PC-9 (cell line): ENCODE measurements around the gene MROH9. TPM values are rescaled to one million over a fixed set of nuclear protein-coding genes. Genes with fewer than 3 reads are reported as not detected.

ENCODE experiments used
- BruUV-seq: library from RNA; stranded (reverse); fragments of 400-500 nt; replicated peaks from 2 replicates; lab custom pipeline; 2021; lab: Mats Ljungman, UMichigan
- CTCF ChIA-PET: fragments of 300-600 bp; sonication (Branson Sonifier 250); formaldehyde crosslinking; loops from one replicate; lab custom pipeline; 2022; ENCODE audit warnings: antibody characterized with exemption; lab: Charles Lee
- POLR2A ChIA-PET: fragments of 300-600 bp; sonication (Branson Sonifier 250); formaldehyde crosslinking; loops from one replicate; lab custom pipeline; 2022; ENCODE audit warnings: antibody characterized with exemption; ENCODE audit not compliant: unreplicated experiment; lab: Charles Lee
- DNase-seq, 2 experiments: peaks; one replicate each; pipeline versions ENCODE4 v3.0.0 to v3.0.0-alpha.2; 2015 to 2022; ENCODE audit warnings: mixed read lengths in 1 of 2
- H2AFZ ChIP-seq: fragments of 200-600 bp; sonication (generic); 2 replicates; pipeline ENCODE4 v1.8.1; 2017; ENCODE audit warnings: antibody characterized with exemption
- H3F3A ChIP-seq: fragments of 200-600 bp; sonication (generic); 2 replicates; pipeline ENCODE4 v1.8.1; 2017; ENCODE audit warnings: antibody characterized with exemption, mild to moderate bottlenecking, low read depth; ENCODE audit not compliant: insufficient read depth
- H3K27ac ChIP-seq: fragments of 200-600 bp; sonication (generic); 2 replicates; pipeline ENCODE4 v1.6.1; 2016; ENCODE audit warnings: mixed run types
- H3K27me3 ChIP-seq: fragments of 200-600 bp; sonication (generic); 2 replicates; pipeline ENCODE4 v1.6.1; 2016; ENCODE audit warnings: low read depth, mixed run types; ENCODE audit not compliant: insufficient read depth
- H3K36me3 ChIP-seq: fragments of 200-600 bp; sonication (generic); 2 replicates; pipeline ENCODE4 v1.6.1; 2016; ENCODE audit warnings: low read depth, mixed run types
- H3K4me1 ChIP-seq: fragments of 200-600 bp; sonication (generic); replicated peaks from 2 replicates; pipeline ENCODE4 v1.6.1; 2016; ENCODE audit warnings: mixed run types; ENCODE audit not compliant: insufficient read depth
- H3K4me2 ChIP-seq: fragments of 200-600 bp; sonication (generic); 2 replicates; pipeline ENCODE4 v1.6.1; 2017; ENCODE audit warnings: mixed run types
- H3K4me3 ChIP-seq: fragments of 200-600 bp; sonication (generic); 2 replicates; pipeline ENCODE4 v1.6.1; 2016; ENCODE audit warnings: mixed run types
- H3K79me2 ChIP-seq: fragments of 200-600 bp; sonication (generic); 2 replicates; pipeline ENCODE4 v1.6.1; 2017; ENCODE audit warnings: low read depth, mixed run types
- H3K9me2 ChIP-seq: fragments of 200-600 bp; sonication (generic); 2 replicates; pipeline ENCODE4 v1.8.1; 2017; ENCODE audit warnings: mild to moderate bottlenecking; ENCODE audit not compliant: insufficient read depth
- H3K9me3 ChIP-seq: fragments of 200-600 bp; sonication (generic); 2 replicates; pipeline ENCODE4 v1.8.1; 2016; ENCODE audit warnings: low read depth; ENCODE audit not compliant: insufficient read depth
- H4K20me1 ChIP-seq: fragments of 200-600 bp; sonication (generic); 2 replicates; pipeline ENCODE4 v1.8.1; 2017; ENCODE audit not compliant: insufficient read depth
- EZH2 ChIP-seq: fragments of 200-600 bp; sonication (generic); IDR thresholded peaks from 2 replicates; pipeline ENCODE4 v1.8.0; 2017; ENCODE audit warnings: antibody characterized with exemption, low read depth
- intact Hi-C: fragments of 100-400 bp; cut with micrococcal nuclease; formaldehyde crosslinking; loops from one replicate; pipeline ENCODE4 v1.10.0; 2022; ENCODE audit not compliant: unreplicated experiment
- total RNA-seq: library from RNA; stranded (reverse); gene quantifications from 2 replicates; pipeline ENCODE4 v1.2.3, GENCODE V29; 2021
- TF ChIP-seq, protein P1 (sequence below): fragments of 200-600 bp; sonication (generic); conservative IDR thresholded peaks from 2 replicates; pipeline ENCODE4 v1.6.1; 2017; ENCODE audit warnings: mixed run types, antibody characterized with exemption, mild to moderate bottlenecking, moderate library complexity

The MROH9 gene
- total RNA-seq, 1 experiment from 2014 or later, result not detected

DNA sequence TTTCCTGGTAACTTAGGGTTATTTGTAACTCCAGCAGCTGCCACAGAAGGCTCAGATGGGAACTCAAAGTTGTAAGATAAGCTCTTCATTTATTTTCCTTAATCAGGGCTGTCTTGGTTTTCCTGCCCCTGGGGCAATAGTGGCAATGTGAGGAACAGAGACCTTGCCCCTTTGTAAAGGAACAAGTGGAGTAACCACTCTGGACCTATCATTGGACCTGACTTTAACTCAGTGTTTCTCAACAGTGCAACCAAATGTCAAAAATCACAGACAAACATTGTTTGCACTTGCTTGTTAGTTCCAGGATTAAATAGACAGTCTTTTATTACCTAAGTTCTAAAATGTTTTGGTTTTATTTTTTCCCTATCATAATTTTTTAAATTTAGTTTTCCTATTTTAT is 152.6 kb downstream of the MROH9 start:
- no peaks in the 10 kb centered on the region for H3K9me3 ChIP-seq
- H3F3A ChIP-seq, result no peaks in the 10 kb centered on the region
- CTCF ChIA-PET, result no interaction called here
- no peaks in the 10 kb centered on the region for H4K20me1 ChIP-seq
- no peaks in the 10 kb centered on the region for H3K4me1 ChIP-seq
- no peak for TF ChIP-seq EZH2
- TF ChIP-seq, protein P1, sequence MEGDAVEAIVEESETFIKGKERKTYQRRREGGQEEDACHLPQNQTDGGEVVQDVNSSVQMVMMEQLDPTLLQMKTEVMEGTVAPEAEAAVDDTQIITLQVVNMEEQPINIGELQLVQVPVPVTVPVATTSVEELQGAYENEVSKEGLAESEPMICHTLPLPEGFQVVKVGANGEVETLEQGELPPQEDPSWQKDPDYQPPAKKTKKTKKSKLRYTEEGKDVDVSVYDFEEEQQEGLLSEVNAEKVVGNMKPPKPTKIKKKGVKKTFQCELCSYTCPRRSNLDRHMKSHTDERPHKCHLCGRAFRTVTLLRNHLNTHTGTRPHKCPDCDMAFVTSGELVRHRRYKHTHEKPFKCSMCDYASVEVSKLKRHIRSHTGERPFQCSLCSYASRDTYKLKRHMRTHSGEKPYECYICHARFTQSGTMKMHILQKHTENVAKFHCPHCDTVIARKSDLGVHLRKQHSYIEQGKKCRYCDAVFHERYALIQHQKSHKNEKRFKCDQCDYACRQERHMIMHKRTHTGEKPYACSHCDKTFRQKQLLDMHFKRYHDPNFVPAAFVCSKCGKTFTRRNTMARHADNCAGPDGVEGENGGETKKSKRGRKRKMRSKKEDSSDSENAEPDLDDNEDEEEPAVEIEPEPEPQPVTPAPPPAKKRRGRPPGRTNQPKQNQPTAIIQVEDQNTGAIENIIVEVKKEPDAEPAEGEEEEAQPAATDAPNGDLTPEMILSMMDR, result no peak
- H3K27ac ChIP-seq, result no peak overlapping the region
- DNase-seq, result no peak
- POLR2A ChIA-PET, result no interaction called here
- H3K27me3 ChIP-seq, result no peaks in the 10 kb centered on the region
- H2AFZ ChIP-seq, result no peak overlapping the region
- H3K4me3 ChIP-seq, result no peak overlapping the region
- H3K36me3 ChIP-seq, result no peaks in the 10 kb centered on the region
- intact Hi-C loops, result no loop called here
- no peaks in the 10 kb centered on the region for H3K79me2 ChIP-seq
- peaks cover 2% of the 10 kb centered on the region; the same call in 1 of the 2 replicates for H3K9me2 ChIP-seq
- no peak overlapping the region for H3K4me2 ChIP-seq
- no TSS peak for BruUV-seq

DNA sequence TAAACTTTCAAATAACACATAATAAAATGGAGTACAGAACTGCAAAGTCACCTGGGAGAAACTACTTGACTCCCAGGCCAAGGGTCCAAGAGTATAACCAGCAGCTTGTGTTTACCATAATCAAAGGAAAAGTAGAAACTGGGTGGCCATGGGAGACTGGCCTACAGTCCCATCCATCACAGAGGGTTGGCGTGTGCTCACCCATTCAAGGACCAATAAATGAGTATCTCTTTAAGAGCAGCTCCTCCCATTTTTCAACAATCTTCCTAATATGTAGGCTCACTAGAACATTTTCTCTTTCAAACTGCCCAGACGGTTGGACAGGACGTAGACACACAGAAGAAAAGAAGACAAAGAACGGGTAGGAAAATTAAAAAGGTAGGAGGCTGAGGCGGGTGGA is 155.3 kb downstream of the MROH9 start, which contains the start of gene FMO3:
TSS of gene FMO3 (plus strand) at position 302 of the 400 bp plus-strand sequence. CDS start 1,754 bp downstream, outside the sequence.
- POLR2A ChIA-PET, result no interaction called here
- Histone ChIP-seq H2AFZ (no peak within 1 kb of the TSS), H3K27me3 (no peaks in the 10 kb centered on the region), H3K4me3 (no peak within 1 kb of the TSS), H3K36me3 (no peaks in the 10 kb centered on the region), H3F3A (no peaks in the 10 kb centered on the region), H3K9me3 (no peaks in the 10 kb centered on the region), H3K4me1 (no peaks in the 10 kb centered on the region), H3K4me2 (no peak within 1 kb of the TSS), H3K79me2 (no peaks in the 10 kb centered on the region), H3K27ac (no peak within 1 kb of the TSS), H3K9me2 (peaks cover 6% of the 10 kb centered on the region; the same call in 1 of the 2 replicates), H4K20me1 (no peaks in the 10 kb centered on the region)
- BruUV-seq, result no TSS peak
- intact Hi-C loops, result no loop called here
- TF ChIP-seq, protein P1, result no peak
- TF ChIP-seq EZH2, result no peak
- no peak for DNase-seq
- CTCF ChIA-PET, result interaction anchor here (0.6 kb wide), 1 partner anchor 9 kb away, joined by 5 read pairs; no protein-coding TSS in a partner anchor

- DNase-seq, result no peak
- Histone ChIP-seq H3K9me2 (no peaks in the 10 kb centered on the region), H2AFZ (no peak overlapping the region), H3K9me3 (no peaks in the 10 kb centered on the region; the same call in 1 of the 2 replicates), H3K27ac (no peak overlapping the region), H3K27me3 (0 out of 2 replicates have a peak, but pooled peaks cover 3% of the 10 kb centered on the region), H3K4me3 (no peak overlapping the region), H3K4me2 (no peak overlapping the region), H4K20me1 (no peaks in the 10 kb centered on the region), H3K4me1 (no peaks in the 10 kb centered on the region), H3F3A (no peaks in the 10 kb centered on the region), H3K36me3 (no peaks in the 10 kb centered on the region), H3K79me2 (no peaks in the 10 kb centered on the region)
- POLR2A ChIA-PET, result no interaction called here
- TF ChIP-seq, protein P1, result no peak
- TF ChIP-seq EZH2, result no peak
- CTCF ChIA-PET, result no interaction called here
- no TSS peak for BruUV-seq
- intact Hi-C loops, result no loop called here
These were observed 168.5 kb downstream of the MROH9 start for GRCh38 chr1:171103862-171104261.
